DOHH2 (cell line): Measurements from ENCODE around the gene HPCAL4.

Source experiments
- H3F3A ChIP-seq: fragments of 200-600 bp; sonication (generic), shearing (Covaris generic); 2 replicates; pipeline ENCODE4 v1.6.0; 2016; ENCODE audit warnings: antibody characterized with exemption, mild to moderate bottlenecking; ENCODE audit not compliant: control insufficient read depth, insufficient read depth
- H3K27ac ChIP-seq: fragments of 200-600 bp; sonication (generic); 2 replicates; pipeline ENCODE4 v1.5.1; 2014; ENCODE audit warnings: low read depth, mild to moderate bottlenecking, low read length, moderate library complexity
- H3K27me3 ChIP-seq: fragments of 200-600 bp; sonication (generic); 2 replicates; pipeline ENCODE4 v1.6.1; 2014; ENCODE audit warnings: mild to moderate bottlenecking, low read length, mixed read lengths; ENCODE audit not compliant: control insufficient read depth
- H3K36me3 ChIP-seq: fragments of 200-600 bp; sonication (generic); 2 replicates; pipeline ENCODE4 v1.6.1; 2014; ENCODE audit warnings: mild to moderate bottlenecking, low read length, moderate library complexity, mixed read lengths; ENCODE audit not compliant: control insufficient read depth
- H3K4me1 ChIP-seq: fragments of 200-600 bp; sonication (generic); 2 replicates; pipeline ENCODE4 v1.6.1; 2014; ENCODE audit warnings: mild to moderate bottlenecking, low read length, mixed read lengths; ENCODE audit not compliant: control insufficient read depth
- H3K4me2 ChIP-seq: fragments of 200-600 bp; sonication (generic); 2 replicates; pipeline ENCODE4 v1.6.0; 2014; ENCODE audit warnings: mild to moderate bottlenecking, low read length, moderate library complexity
- H3K4me3 ChIP-seq: fragments of 200-600 bp; sonication (generic); 2 replicates; pipeline ENCODE4 v1.5.1; 2014; ENCODE audit warnings: mild to moderate bottlenecking, low read length, mixed read lengths
- H3K79me2 ChIP-seq: fragments of 200-600 bp; sonication (generic); 2 replicates; pipeline ENCODE4 v1.6.1; 2014; ENCODE audit warnings: mild to moderate bottlenecking, low read length, mixed read lengths; ENCODE audit not compliant: control insufficient read depth
- H3K9me2 ChIP-seq: fragments of 200-600 bp; sonication (generic); replicated peaks from 2 replicates; pipeline ENCODE4 v1.6.1; 2014; ENCODE audit warnings: mild to moderate bottlenecking, low read length, mixed read lengths; ENCODE audit not compliant: control insufficient read depth
- H3K9me3 ChIP-seq: fragments of 200-600 bp; sonication (generic); 2 replicates; pipeline ENCODE4 v1.6.1; 2014; ENCODE audit warnings: antibody characterized with exemption, low read length, mixed read lengths; ENCODE audit not compliant: control insufficient read depth, insufficient read depth
- H4K20me1 ChIP-seq: fragments of 200-600 bp; sonication (generic); 2 replicates; pipeline ENCODE4 v1.6.0; 2014; ENCODE audit warnings: low read depth, mild to moderate bottlenecking, antibody characterized with exemption, low read length, moderate library complexity; ENCODE audit not compliant: control insufficient read depth, insufficient read depth
- CTCF ChIP-seq: fragments of 200-600 bp; sonication (generic); IDR thresholded peaks from one replicate; pipeline ENCODE4 v1.5.1; 2014; ENCODE audit warnings: antibody characterized with exemption, mild to moderate bottlenecking, low read depth, low read length; ENCODE audit not compliant: poor library complexity, severe bottlenecking
- EZH2phosphoT487 ChIP-seq: fragments of 200-600 bp; sonication (generic); IDR thresholded peaks from 2 replicates; pipeline ENCODE4 v1.6.1; 2017; ENCODE audit warnings: borderline replicate concordance, mild to moderate bottlenecking, antibody characterized with exemption, low read length, moderate library complexity, mixed read lengths

HPCAL4 gene

GRCh38 chr1:39642796-39643195 lies 48.4 kb downstream of the HPCAL4 start:
- Histone ChIP-seq H3K79me2 (no peaks in the 10 kb centered on the region), H3K9me2 (no peaks in the 10 kb centered on the region), H3K36me3 (no peaks in the 10 kb centered on the region), H3K27ac (no peak overlapping the region), H3F3A (no peaks in the 10 kb centered on the region), H3K4me3 (no peak overlapping the region), H3K27me3 (peaks cover 18% of the 10 kb centered on the region), H4K20me1 (no peaks in the 10 kb centered on the region), H3K4me1 (peaks cover 9% of the 10 kb centered on the region), H3K9me3 (no peaks in the 10 kb centered on the region), H3K4me2 (no peak overlapping the region)
- TF ChIP-seq EZH2phosphoT487 (no peak), CTCF (no peak)

GRCh38 chr1:39640861-39641260 lies 50.4 kb downstream of the HPCAL4 start:
- H3K27ac ChIP-seq: no peak overlapping the region
- no peak overlapping the region for H3K4me2 ChIP-seq
- TF ChIP-seq EZH2phosphoT487 (no peak), CTCF (no peak)
- H3K27me3 ChIP-seq: peaks cover 18% of the 10 kb centered on the region
- no peaks in the 10 kb centered on the region for H4K20me1 ChIP-seq
- no peaks in the 10 kb centered on the region for H3K36me3 ChIP-seq
- no peaks in the 10 kb centered on the region for H3K9me3 ChIP-seq
- H3F3A ChIP-seq: no peaks in the 10 kb centered on the region
- H3K79me2 ChIP-seq: no peaks in the 10 kb centered on the region
- peaks cover under 1% of the 10 kb centered on the region for H3K4me1 ChIP-seq
- no peaks in the 10 kb centered on the region for H3K9me2 ChIP-seq
- H3K4me3 ChIP-seq: no peak overlapping the region

GRCh38 chr1:39639305-39640130 lies 51.7 kb downstream of the HPCAL4 start, which contains the start of gene HEYL:
HEYL (minus strand) TSS chr1:39639643; CDS start chr1:39639625, 18 bp downstream.
- Histone ChIP-seq H3F3A (no peaks in the 10 kb centered on the region), H3K4me2 (no peak within 1 kb of the TSS), H4K20me1 (no peaks in the 10 kb centered on the region), H3K9me2 (no peaks in the 10 kb centered on the region), H3K27me3 (peaks cover 22% of the 10 kb centered on the region), H3K27ac (no peak within 1 kb of the TSS), H3K79me2 (no peaks in the 10 kb centered on the region), H3K36me3 (no peaks in the 10 kb centered on the region), H3K4me3 (no peak within 1 kb of the TSS), H3K9me3 (no peaks in the 10 kb centered on the region), H3K4me1 (no peaks in the 10 kb centered on the region)
- TF ChIP-seq EZH2phosphoT487 (no peak), CTCF (no peak)
